HEK293T (cell line): ENCODE measurements around the gene CACHD1.

Experiments
- ARNT ChIP-seq: fragments of 450-650 bp; IDR thresholded peaks from 2 replicates; pipeline ENCODE4 v1.6.1; 2017; ENCODE audit warnings: mild to moderate bottlenecking
- ELF4 ChIP-seq: fragments of 450-650 bp; IDR thresholded peaks from 2 replicates; pipeline ENCODE4 v1.6.1; 2017; ENCODE audit warnings: antibody characterized with exemption
- HDGF ChIP-seq: fragments of 450-650 bp; IDR thresholded peaks from 2 replicates; pipeline ENCODE4 v1.6.1; 2017; ENCODE audit warnings: antibody characterized with exemption, borderline replicate concordance
- SP1 ChIP-seq: fragments of 450-650 bp; IDR thresholded peaks from 2 replicates; pipeline ENCODE4 v1.6.1; 2017
- SUZ12 ChIP-seq: fragments of 450-650 bp; IDR thresholded peaks from 2 replicates; pipeline ENCODE4 v1.6.1; 2016; ENCODE audit warnings: mild to moderate bottlenecking

- TF ChIP-seq SP1 (no peak), ARNT (no peak), ELF4 (no peak), SUZ12 (no peak), HDGF (no peak)
These were observed 206.5 kb downstream of the CACHD1 start for GRCh38 chr1:64676386-64676785.
